Right renal cortex interstitium (tissue), 3 donors: ENCODE measurements around the gene SMOC1. TPM values are rescaled to one million over a fixed set of nuclear protein-coding genes. Genes with fewer than 3 reads are reported as not detected.
"Not testable (repeated sequence)": the region's sequence is repeated elsewhere in the genome, so short reads cannot be mapped to it uniquely, and the experiment has no call there.

Experiments
- DNase-seq, 3 donors: peaks; one replicate each; pipeline ENCODE4 v3.0.0-alpha.2; 2013; ENCODE audit warnings: low read depth in 3 of 3, low spot score in 2 of 3
- polyA plus RNA-seq, 3 donors: library from polyadenylated mRNA; unstranded; fragments of 120-200 nt; gene quantifications; one replicate each; pipeline ENCODE4 v1.2.1, GENCODE V29; 2013; ENCODE audit not compliant: insufficient read length in 3 of 3

Gene SMOC1
- polyA plus RNA-seq, 3 donors = 1.3 to 2.0 (median 1.7) TPM

GRCh38 chr14:69896080-69896479 lies 16.9 kb downstream of the SMOC1 start:
- DNase-seq = no peak

- DNase-seq = no peak
Observed at GRCh38 chr14:69896972-69897371, 17.8 kb downstream of the SMOC1 start.

- no peak for DNase-seq
Observed at GRCh38 chr14:69900603-69901002, 21.4 kb downstream of the SMOC1 start.

GRCh38 chr14:69901113-69901951 lies 22.1 kb downstream of the SMOC1 start:
- no peak for DNase-seq

DNA sequence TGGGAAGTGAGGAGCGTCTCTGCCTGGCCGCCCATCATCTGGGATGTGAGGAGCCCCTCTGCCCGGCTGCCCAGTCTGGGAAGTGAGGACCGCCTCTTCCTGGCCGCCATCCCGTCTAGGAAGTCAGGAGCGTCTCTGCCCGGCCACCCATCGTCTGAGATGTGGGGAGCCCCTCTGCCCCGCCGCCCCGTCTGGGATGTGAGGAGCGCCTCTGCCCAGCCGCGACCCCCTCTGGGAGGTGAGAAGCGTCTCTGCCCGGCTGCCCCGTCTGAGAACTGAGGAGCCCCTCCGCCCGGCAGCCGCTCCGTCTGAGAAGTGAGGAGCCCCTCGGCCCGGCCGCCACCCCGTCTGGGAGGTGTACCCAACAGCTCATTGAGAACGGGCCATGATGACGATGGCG lies 23.8 kb downstream of the SMOC1 start:
- not testable (repeated sequence) for DNase-seq

DNA sequence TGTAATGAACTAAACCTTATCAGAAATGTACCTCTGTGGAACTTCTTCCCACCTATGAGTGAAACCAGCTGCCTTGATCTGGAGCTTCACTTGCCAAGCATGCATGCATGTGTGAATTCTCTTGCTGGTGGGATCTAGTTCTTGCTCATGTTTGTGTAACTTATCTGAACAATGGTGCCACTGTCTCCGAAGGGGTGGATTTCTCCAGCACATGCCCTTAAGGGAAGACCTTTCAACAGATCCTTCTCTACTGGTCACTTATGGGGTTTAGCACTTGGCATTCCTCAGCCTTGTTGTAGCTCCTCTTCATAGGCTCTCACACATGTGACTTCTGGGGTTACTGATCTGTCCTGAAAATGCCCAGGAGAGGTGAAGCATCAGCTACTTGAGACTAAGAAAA lies 25.0 kb downstream of the SMOC1 start:
- no peak for DNase-seq

GRCh38 chr14:69906201-69906600 lies 27.0 kb downstream of the SMOC1 start:
- no peak for DNase-seq

- DNase-seq = no peak
Observed at GRCh38 chr14:69909826-69910550, 30.8 kb downstream of the SMOC1 start.

DNA sequence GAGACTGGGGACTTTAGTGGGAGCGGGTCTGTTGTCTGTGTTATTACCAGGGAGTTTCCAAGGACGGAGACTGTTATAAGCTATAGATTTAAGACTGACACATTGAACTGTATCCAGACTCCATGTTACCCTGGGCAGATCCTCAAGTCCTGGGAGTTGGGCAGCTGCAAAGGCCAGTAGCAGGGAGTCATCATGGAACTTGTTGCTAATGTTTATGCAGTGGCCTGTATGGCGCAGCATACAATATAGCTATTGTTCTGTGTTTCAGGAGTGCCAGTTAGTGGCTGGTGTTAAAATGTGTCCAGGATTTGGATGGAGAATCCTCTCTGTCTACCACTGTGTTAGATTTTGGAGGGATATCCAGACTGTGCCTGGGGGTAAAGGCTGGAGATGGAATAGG lies 31.7 kb downstream of the SMOC1 start:
- DNase-seq = no peak

GRCh38 chr14:69913686-69914085 lies 34.5 kb downstream of the SMOC1 start:
- DNase-seq = no peak

- DNase-seq = no peak
Observed at GRCh38 chr14:69916396-69916795, 37.2 kb downstream of the SMOC1 start.

DNA sequence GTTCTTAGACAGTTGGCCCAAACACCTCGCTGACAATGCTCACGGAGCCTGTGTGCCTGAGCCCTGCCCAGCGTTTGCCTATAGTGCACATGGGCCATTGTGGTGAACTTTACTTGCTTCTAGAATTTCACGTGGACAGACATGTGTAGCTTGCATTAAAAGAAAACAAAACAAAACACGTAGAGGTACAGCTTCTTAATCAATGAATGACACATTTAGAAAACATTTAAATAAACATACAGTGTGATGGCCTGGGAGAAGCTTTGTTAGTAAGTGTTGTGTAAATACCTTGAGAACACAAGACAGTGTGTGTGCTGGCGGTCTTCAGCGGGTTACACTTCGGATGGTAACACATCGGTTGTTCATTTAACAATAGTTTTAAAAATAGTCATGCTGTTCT lies 38.1 kb downstream of the SMOC1 start:
- no peak for DNase-seq

GRCh38 chr14:69919815-69920214 lies 40.6 kb downstream of the SMOC1 start:
- no peak for DNase-seq

DNA sequence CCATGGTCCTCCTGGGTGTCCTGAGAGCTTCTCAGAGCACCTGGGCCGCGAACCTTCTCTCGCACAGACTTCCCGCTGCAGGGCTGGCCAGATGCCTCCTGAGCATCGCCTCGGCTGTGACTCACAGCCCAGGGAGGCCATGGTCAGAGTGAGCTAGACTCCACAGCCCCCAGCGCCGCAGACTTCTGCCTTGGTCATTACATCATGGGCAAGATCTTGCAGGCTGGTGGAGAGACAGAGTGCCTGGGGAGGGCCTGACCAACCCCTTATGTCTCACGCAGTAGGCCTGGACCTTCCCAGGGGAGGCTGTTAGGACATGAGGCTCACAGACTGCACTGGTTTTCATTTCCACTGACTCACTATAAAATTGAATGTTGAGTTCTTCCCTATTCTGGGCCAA lies 41.8 kb downstream of the SMOC1 start:
- no peak for DNase-seq

- DNase-seq = no peak
Observed at GRCh38 chr14:69922198-69922597, 43.0 kb downstream of the SMOC1 start.

DNA sequence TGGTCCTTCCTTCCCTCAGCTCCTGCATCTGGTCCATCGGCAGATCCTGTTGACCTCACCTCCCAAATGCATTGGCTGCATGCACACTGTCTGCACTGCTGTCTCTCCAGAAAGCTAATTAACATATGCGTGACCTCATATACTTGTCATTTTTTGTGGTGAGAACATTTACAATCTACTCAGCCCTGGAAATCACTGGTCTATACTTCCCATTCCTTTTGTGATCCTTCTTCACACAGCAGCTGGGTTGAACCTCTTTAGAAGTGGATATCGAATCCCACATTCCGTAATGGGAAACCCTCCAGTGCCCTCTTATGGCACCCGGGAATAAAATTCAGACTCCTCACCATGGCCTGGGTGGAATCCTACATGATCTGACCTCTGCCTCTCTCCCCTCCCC lies 45.0 kb downstream of the SMOC1 start:
- DNase-seq = no peak

GRCh38 chr14:69928111-69928523 lies 48.9 kb downstream of the SMOC1 start:
- no peak for DNase-seq

DNA sequence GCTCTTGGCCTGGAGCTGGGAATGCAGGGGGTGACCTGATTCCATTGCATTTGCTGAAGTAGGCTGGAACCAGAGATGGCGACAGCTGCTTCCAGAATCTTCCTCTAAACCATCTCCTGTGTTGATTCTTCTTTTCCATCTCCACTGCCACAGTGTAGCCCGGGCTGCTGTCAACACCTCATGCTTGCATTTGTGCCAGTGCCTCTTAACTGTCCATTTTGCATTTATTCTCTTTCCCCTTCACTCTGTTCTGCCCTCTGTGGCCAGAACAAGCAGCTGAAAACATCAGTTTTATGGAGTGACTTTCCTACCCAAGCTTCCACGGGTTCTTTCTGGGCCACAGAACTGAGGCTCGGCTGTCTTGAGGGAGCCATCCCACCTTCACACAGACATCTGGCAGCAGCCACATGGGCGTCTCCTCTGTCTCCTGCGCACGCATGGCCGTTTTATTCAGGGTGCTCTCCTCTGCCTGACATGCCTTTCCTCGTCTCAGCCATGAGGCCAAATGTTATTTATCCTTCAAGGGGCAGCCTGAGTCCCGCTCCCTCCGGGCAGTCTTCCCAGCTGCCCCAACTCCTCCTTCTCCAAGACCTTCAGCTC lies 51.7 kb downstream of the SMOC1 start:
- no peak for DNase-seq

DNA sequence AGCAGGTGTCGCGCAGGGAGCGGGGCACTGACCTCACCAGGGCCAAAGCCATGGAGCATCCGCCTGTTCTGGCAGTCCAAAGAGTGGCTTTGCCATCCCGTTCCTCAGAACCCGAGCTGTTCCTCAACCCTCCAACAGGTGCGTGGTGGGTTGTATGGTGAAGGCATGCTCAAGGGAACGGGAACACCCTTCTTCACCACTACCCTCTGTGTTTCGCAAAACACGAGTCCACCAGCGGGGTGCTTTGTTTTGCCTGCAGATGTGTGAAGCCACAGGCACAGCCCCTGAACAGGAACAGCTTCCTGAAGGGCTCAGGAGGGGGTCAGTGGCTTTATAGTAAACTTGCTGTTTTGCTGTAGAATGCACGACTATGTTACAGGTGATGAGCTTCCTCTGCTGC lies 52.7 kb downstream of the SMOC1 start:
- DNase-seq = no peak

- no peak for DNase-seq
Observed at GRCh38 chr14:69932391-69932790, 53.2 kb downstream of the SMOC1 start.

GRCh38 chr14:69933623-69934275 lies 54.5 kb downstream of the SMOC1 start:
- no peak for DNase-seq
